ENCODE results near the gene TM9SF3.
"Not testable (repeated sequence)": the region's sequence is repeated elsewhere in the genome, so short reads cannot be mapped to it uniquely, and the experiment has no call there.

TM9SF3 gene

GRCh38 chr10:96596422-96597407 lies 9.9 kb upstream of the TM9SF3 start:
- DNase-seq, result no peak

GRCh38 chr10:96595741-96596140 lies 8.9 kb upstream of the TM9SF3 start:
- no peak for DNase-seq

- no peak for DNase-seq
Observed at GRCh38 chr10:96591946-96592345, 5.1 kb upstream of the TM9SF3 start.

- DNase-seq, result no peak
Observed at GRCh38 chr10:96588616-96589419, 2.0 kb upstream of the TM9SF3 start.

- no peak for DNase-seq
Observed at GRCh38 chr10:96588060-96588554, 1.3 kb upstream of the TM9SF3 start.

GRCh38 chr10:96587264-96588059 lies 650 bp upstream of the TM9SF3 start:
- no peak for DNase-seq

- no peak for DNase-seq
Observed at GRCh38 chr10:96585736-96586418, 935 bp downstream of the TM9SF3 start.

GRCh38 chr10:96584474-96584873 lies 2.3 kb downstream of the TM9SF3 start:
- DNase-seq, result no peak

- no peak for DNase-seq
Observed at GRCh38 chr10:96584035-96584434, 2.8 kb downstream of the TM9SF3 start.

GRCh38 chr10:96579133-96579532 lies 7.7 kb downstream of the TM9SF3 start:
- no peak for DNase-seq

- DNase-seq, result no peak
Observed at GRCh38 chr10:96578633-96579032, 8.2 kb downstream of the TM9SF3 start.

GRCh38 chr10:96578022-96578421 lies 8.8 kb downstream of the TM9SF3 start:
- no peak for DNase-seq

GRCh38 chr10:96577069-96577468 lies 9.7 kb downstream of the TM9SF3 start:
- DNase-seq, result no peak

GRCh38 chr10:96576277-96576980 lies 10.4 kb downstream of the TM9SF3 start:
- DNase-seq, result no peak

- not testable (repeated sequence) for DNase-seq
Observed at GRCh38 chr10:96574564-96574963, 12.2 kb downstream of the TM9SF3 start.

GRCh38 chr10:96573036-96573435 lies 13.8 kb downstream of the TM9SF3 start:
- no peak for DNase-seq

GRCh38 chr10:96570983-96571964 lies 15.5 kb downstream of the TM9SF3 start:
- no peak for DNase-seq

GRCh38 chr10:96570511-96570910 lies 16.3 kb downstream of the TM9SF3 start:
- DNase-seq, result no peak

- no peak for DNase-seq
Observed at GRCh38 chr10:96568402-96568801, 18.4 kb downstream of the TM9SF3 start.

GRCh38 chr10:96565774-96566173 lies 21.0 kb downstream of the TM9SF3 start:
- DNase-seq, result no peak

Data from activated CD8-positive, alpha-beta memory T cell treated with anti-CD3 and anti-CD28 coated beads for 24 hours (primary cell).